PC-9 (cell line): ENCODE results near the gene OSBPL7.

Source experiments
- CTCF ChIP-seq: fragments of 200-600 bp; sonication (generic); conservative IDR thresholded peaks from 2 replicates; pipeline ENCODE4 v1.6.1; 2017; ENCODE audit warnings: mixed run types, antibody characterized with exemption, mild to moderate bottlenecking, moderate library complexity
- EZH2 ChIP-seq: fragments of 200-600 bp; sonication (generic); IDR thresholded peaks from 2 replicates; pipeline ENCODE4 v1.8.0; 2017; ENCODE audit warnings: antibody characterized with exemption, low read depth

GRCh38 chr17:47813077-47813476 is 8.5 kb downstream of the OSBPL7 start:
- TF ChIP-seq CTCF (no peak), EZH2 (no peak)
